Measurements from ENCODE around the gene LRIG1.

LRIG1 gene

GRCh38 chr3:66467996-66468735 lies 32.7 kb downstream of the LRIG1 start:
- DNase-seq = no peak

- no peak for DNase-seq
Measured at GRCh38 chr3:66466606-66467270, 34.1 kb downstream of the LRIG1 start.

GRCh38 chr3:66465587-66465986 lies 35.2 kb downstream of the LRIG1 start:
- DNase-seq = no peak

- no peak for DNase-seq
Measured at GRCh38 chr3:66465034-66465433, 35.8 kb downstream of the LRIG1 start.

GRCh38 chr3:66464512-66464894 lies 36.3 kb downstream of the LRIG1 start:
- no peak for DNase-seq

- no peak for DNase-seq
Measured at GRCh38 chr3:66463730-66464511, 36.9 kb downstream of the LRIG1 start.

GRCh38 chr3:66463054-66463631 lies 37.7 kb downstream of the LRIG1 start:
- DNase-seq = no peak

- no peak for DNase-seq
Measured at GRCh38 chr3:66457252-66457651, 43.6 kb downstream of the LRIG1 start.

GRCh38 chr3:66456711-66457173 lies 44.1 kb downstream of the LRIG1 start:
- DNase-seq = no peak

- DNase-seq = no peak
Measured at GRCh38 chr3:66454464-66454859, 46.4 kb downstream of the LRIG1 start.

- DNase-seq = no peak
Measured at GRCh38 chr3:66453651-66454463, 47.0 kb downstream of the LRIG1 start.

- DNase-seq = no peak
Measured at GRCh38 chr3:66452303-66453011, 48.4 kb downstream of the LRIG1 start.

GRCh38 chr3:66451766-66452165 lies 49.1 kb downstream of the LRIG1 start:
- no peak for DNase-seq

GRCh38 chr3:66450390-66451022 lies 50.3 kb downstream of the LRIG1 start:
- DNase-seq = peak; percentile 7

- DNase-seq = no peak
Measured at GRCh38 chr3:66449411-66449974, 51.3 kb downstream of the LRIG1 start.

- no peak for DNase-seq
Measured at GRCh38 chr3:66444146-66444644, 56.6 kb downstream of the LRIG1 start.

- DNase-seq = no peak
Measured at GRCh38 chr3:66443118-66443803, 57.6 kb downstream of the LRIG1 start.

GRCh38 chr3:66442254-66443117 lies 58.3 kb downstream of the LRIG1 start:
- DNase-seq = no peak

- DNase-seq = no peak
Measured at GRCh38 chr3:66441692-66442091, 59.1 kb downstream of the LRIG1 start.

Measured in RPMI8226 (cell line).